Measurements from ENCODE around the gene ABI1.

The ABI1 gene

DNA sequence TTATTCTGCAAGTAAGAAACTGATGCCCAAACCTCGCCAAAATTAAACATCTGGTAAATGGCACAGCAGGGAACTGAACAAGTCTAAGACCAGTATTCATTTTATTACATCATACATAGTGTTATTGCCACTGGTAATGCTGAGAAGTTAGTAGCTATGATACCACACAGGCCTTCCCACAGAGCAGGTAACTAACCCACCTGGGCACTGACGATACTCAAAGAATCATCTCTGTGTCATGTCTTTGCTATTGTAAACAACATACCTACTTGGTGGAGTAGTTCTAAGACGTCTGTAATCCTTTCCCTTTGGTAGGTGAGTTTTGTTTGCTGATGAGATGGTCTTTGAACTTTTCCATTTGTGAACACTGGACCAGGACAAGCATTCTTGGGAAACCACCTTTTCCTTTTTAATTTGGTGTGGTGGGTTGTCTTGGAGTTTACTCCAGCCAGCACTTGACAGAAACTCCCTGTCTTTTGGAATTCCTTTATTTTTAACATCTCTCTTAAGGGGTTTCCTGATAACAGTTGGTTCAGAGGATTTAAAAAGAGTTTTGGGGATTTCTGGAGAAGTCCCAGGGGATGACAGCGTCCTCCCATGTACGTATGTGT, 122.4 kb downstream of the ABI1 start:
- H3K36me3 ChIP-seq = peaks cover 77% of the 10 kb centered on the region
- H3K4me1 ChIP-seq = no peaks in the 10 kb centered on the region
- H3K27me3 ChIP-seq = no peaks in the 10 kb centered on the region
- no peak overlapping the region for H3K4me3 ChIP-seq (ENCODE audit: low read depth, low read length)
- no peak for DNase-seq
- TF ChIP-seq, protein P1, sequence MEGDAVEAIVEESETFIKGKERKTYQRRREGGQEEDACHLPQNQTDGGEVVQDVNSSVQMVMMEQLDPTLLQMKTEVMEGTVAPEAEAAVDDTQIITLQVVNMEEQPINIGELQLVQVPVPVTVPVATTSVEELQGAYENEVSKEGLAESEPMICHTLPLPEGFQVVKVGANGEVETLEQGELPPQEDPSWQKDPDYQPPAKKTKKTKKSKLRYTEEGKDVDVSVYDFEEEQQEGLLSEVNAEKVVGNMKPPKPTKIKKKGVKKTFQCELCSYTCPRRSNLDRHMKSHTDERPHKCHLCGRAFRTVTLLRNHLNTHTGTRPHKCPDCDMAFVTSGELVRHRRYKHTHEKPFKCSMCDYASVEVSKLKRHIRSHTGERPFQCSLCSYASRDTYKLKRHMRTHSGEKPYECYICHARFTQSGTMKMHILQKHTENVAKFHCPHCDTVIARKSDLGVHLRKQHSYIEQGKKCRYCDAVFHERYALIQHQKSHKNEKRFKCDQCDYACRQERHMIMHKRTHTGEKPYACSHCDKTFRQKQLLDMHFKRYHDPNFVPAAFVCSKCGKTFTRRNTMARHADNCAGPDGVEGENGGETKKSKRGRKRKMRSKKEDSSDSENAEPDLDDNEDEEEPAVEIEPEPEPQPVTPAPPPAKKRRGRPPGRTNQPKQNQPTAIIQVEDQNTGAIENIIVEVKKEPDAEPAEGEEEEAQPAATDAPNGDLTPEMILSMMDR (IDR thresholded peaks at IDR 0.05; ENCODE audit: low read depth, low read length) = no peak
- no peaks in the 10 kb centered on the region for H3K9me3 ChIP-seq

DNA sequence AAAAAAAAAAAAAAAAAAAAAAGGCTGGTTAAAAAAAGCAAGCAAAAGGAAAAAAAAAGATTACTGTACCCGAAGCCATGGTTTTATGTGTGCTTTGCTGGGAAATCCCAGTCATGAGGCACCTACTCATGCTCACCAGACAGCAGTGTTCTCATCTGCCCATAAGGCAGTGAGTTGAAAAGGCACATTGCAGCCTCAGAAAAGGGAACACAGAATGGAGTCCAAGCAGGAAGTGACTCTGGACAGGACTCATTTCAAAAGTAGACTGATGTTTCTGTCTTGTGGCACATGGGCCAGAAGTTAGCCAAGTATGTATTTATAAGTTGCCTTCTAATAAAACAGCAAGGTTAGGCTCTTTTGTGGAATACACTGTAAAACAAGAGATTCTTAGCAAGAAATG, 123.0 kb downstream of the ABI1 start:
- Histone ChIP-seq H3K4me3 (ENCODE audit: low read depth, low read length) (no peak overlapping the region), H3K9me3 (no peaks in the 10 kb centered on the region), H3K4me1 (no peaks in the 10 kb centered on the region), H3K36me3 (peaks cover 73% of the 10 kb centered on the region), H3K27me3 (no peaks in the 10 kb centered on the region)
- TF ChIP-seq, protein P1 (IDR thresholded peaks at IDR 0.05; ENCODE audit: low read depth, low read length) = no peak
- DNase-seq = no peak

DNA sequence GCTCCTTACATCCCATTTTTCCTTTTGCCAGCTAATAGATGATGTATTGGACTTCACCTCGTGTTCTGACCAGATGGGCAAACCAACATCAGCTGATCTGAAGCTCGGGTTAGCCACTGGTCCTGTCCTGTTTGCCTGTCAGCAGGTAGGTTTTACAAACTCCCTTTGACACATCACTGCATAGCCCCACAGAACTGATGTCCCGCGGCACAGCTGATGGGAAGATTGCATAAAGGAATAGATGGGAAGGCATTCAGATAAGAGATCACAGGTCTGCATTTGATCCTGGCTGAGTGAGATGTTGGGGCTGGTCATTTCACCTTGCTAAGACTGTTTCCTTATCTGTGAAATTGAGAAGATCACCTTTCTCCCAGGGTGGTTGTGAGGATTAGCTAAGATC, 125.3 kb downstream of the ABI1 start:
- Histone ChIP-seq H3K36me3 (peaks cover 76% of the 10 kb centered on the region), H3K4me3 (ENCODE audit: low read depth, low read length) (no peak overlapping the region), H3K4me1 (no peaks in the 10 kb centered on the region), H3K27me3 (no peaks in the 10 kb centered on the region), H3K9me3 (no peaks in the 10 kb centered on the region)
- no peak for DNase-seq
- TF ChIP-seq, protein P1 (IDR thresholded peaks at IDR 0.05; ENCODE audit: low read depth, low read length) = no peak

DNA sequence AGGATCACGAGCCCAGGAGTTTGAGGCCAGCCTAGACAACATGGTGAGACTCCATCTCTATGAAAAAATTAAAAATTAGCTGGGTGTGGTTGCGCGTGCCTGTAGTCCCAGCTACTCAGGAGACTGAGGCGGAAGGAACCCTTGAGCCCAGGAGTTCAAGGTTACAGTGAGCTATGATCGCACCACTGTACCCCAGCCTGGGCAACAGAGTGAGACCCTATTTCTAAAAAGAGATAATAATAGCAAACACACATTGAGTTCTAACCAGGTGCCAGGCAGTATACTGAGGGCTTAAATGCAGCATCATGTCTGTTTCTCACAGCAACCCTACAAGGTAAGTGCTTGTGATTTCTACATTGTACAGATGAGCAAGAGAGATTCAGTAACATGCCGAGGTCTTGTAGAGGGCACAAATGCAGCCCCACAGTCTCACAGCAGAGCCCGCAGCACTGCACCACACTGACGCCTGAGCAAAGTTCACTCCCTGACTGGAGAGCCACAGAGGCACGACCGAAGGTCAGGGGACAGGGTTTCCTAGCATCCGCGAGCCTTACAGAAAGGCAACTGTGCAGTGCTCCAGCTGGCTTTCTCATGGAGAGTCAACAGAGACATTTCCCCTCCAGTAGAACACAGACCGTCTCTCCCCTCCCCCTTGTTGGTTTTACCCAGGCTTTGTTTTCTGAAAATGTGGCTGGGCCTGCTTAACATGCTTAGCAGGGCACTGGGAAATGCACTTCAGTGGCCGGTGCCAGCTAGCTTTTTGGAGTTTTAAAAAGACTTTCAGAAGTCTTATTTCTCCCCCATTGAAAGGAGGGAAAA, 126.8 kb downstream of the ABI1 start:
- DNase-seq = no peak
- H3K4me1 ChIP-seq = no peaks in the 10 kb centered on the region
- H3K27me3 ChIP-seq = no peaks in the 10 kb centered on the region
- peaks cover 75% of the 10 kb centered on the region for H3K36me3 ChIP-seq
- TF ChIP-seq, protein P1 (IDR thresholded peaks at IDR 0.05; ENCODE audit: low read depth, low read length) = no peak
- no peaks in the 10 kb centered on the region for H3K9me3 ChIP-seq
- no peak overlapping the region for H3K4me3 ChIP-seq (ENCODE audit: low read depth, low read length)

DNA sequence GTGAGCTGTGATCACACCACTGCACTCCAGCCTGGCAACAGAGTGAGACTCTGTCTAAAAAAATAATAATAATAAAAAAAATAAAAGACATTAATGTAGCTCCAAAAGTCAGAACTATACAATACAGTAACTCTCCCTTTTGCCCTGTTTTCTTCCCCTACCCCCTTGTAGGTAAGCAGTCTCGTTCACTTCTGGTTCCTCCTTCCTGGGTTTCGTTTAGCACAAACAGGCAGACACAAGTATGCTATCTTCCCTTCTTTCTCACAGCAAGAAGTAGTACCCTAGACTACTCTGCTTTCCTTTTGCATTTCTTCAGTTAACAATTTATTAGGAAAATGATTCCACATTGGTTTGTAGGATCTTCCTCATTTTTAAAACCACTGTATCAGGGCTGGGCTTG, 130.2 kb downstream of the ABI1 start:
- Histone ChIP-seq H3K36me3 (peaks cover 71% of the 10 kb centered on the region), H3K27me3 (no peaks in the 10 kb centered on the region), H3K9me3 (no peaks in the 10 kb centered on the region), H3K4me1 (no peaks in the 10 kb centered on the region), H3K4me3 (ENCODE audit: low read depth, low read length) (no peak overlapping the region)
- TF ChIP-seq, protein P1 (IDR thresholded peaks at IDR 0.05; ENCODE audit: low read depth, low read length) = no peak
- DNase-seq = no peak

DNA sequence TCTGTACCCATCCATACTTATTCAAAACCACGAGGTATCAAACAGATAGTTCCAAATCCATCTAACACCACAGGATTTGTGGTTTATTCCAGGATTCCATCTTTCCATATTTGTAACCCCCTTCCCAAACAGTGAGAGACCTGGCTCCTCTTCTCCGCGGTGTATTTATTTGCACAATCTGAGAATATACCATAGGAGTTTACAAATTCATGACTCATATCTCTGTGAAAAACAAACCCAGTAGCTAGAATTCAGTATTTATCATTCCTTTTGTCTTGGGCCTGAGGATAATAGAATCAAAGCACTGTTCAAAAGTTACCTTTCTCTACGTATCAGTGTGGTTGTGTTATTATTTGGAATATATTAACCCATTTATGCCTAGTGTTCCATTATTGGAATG, 131.4 kb downstream of the ABI1 start:
- Histone ChIP-seq H3K9me3 (no peaks in the 10 kb centered on the region), H3K4me1 (no peaks in the 10 kb centered on the region), H3K4me3 (ENCODE audit: low read depth, low read length) (no peak overlapping the region), H3K27me3 (no peaks in the 10 kb centered on the region), H3K36me3 (peaks cover 64% of the 10 kb centered on the region)
- DNase-seq = no peak
- TF ChIP-seq, protein P1 (IDR thresholded peaks at IDR 0.05; ENCODE audit: low read depth, low read length) = no peak

All from BE2C (cell line).